NCI-H187 (cell line): Measurements from ENCODE around the gene CHPT1.

Source experiments
- DNase-seq, 2 experiments: peaks; one replicate each; lab custom pipeline; 2025; lab: John Stamatoyannopoulos, UW

CHPT1 gene

GRCh38 chr12:101763246-101763931 is 65.9 kb downstream of the CHPT1 start:
- DNase-seq, result no peak

GRCh38 chr12:101764051-101764792 is 66.8 kb downstream of the CHPT1 start:
- DNase-seq, result no peak

GRCh38 chr12:101767537-101767936 is 70.1 kb downstream of the CHPT1 start:
- DNase-seq, result no peak

- DNase-seq, result no peak
These were observed 71.3 kb downstream of the CHPT1 start for GRCh38 chr12:101768781-101769180.

GRCh38 chr12:101769865-101770264 is 72.4 kb downstream of the CHPT1 start:
- no peak for DNase-seq

GRCh38 chr12:101772012-101772775 is 74.8 kb downstream of the CHPT1 start:
- DNase-seq, result no peak

GRCh38 chr12:101773650-101774162 is 76.3 kb downstream of the CHPT1 start:
- DNase-seq, result peak; percentile 10 to 27

GRCh38 chr12:101775816-101776215 is 78.4 kb downstream of the CHPT1 start:
- no peak for DNase-seq

- DNase-seq, result no peak
These were observed 80.0 kb downstream of the CHPT1 start for GRCh38 chr12:101777485-101777884.

GRCh38 chr12:101777978-101778377 is 80.5 kb downstream of the CHPT1 start:
- DNase-seq, result no peak
